Transverse colon (tissue), 4 donors: ENCODE data around the gene VPS41. TPM values are rescaled to one million over a fixed set of nuclear protein-coding genes. Genes with fewer than 3 reads are reported as not detected.

Experiments
- DNase-seq: peaks from one replicate; pipeline ENCODE4 v3.0.0-alpha.2; 2019
- H3K27ac ChIP-seq, 4 donors: fragments of 200-600 bp; sonication (generic); 2 replicates each; pipeline ENCODE4 v1.5.1; 2016 to 2018; ENCODE audit warnings: inconsistent platforms in 4 of 4
- H3K27me3 ChIP-seq: fragments of 200-600 bp; sonication (generic); 2 replicates; pipeline ENCODE4 v1.5.1; 2017; ENCODE audit warnings: inconsistent platforms
- H3K36me3 ChIP-seq, 4 donors: fragments of 200-600 bp; sonication (generic); 2 replicates each; pipeline ENCODE4 v1.5.1; 2017 to 2019; ENCODE audit warnings: inconsistent platforms in 4 of 4
- H3K4me1 ChIP-seq, 4 donors: fragments of 200-600 bp; sonication (generic); 2 replicates each; pipeline ENCODE4 v1.5.1; 2017 to 2020; ENCODE audit warnings: inconsistent platforms in 4 of 4
- H3K4me3 ChIP-seq, 4 donors: fragments of 200-600 bp; sonication (generic); 1 replicate in 1 of 4; 2 replicates in 3 of 4; pipeline versions ENCODE4 v1.5.1 to v1.6.1; 2017 to 2019; ENCODE audit warnings: inconsistent platforms in 4 of 4
- H3K9me3 ChIP-seq, 2 donors: fragments of 200-600 bp; sonication (generic); 2 replicates each; pipeline ENCODE4 v1.5.1; 2017 to 2019; ENCODE audit warnings: inconsistent platforms in 2 of 2
- CTCF ChIP-seq, 5 experiments: fragments of 200-600 bp in 3 of 5; fragments of 450-650 bp in 2 of 5; sonication (generic) in 3 of 5; IDR thresholded peaks; 1 replicate in 2 of 5; 2 replicates in 3 of 5; pipeline ENCODE4 v1.5.1; 2016 to 2017; ENCODE audit warnings: antibody characterized with exemption in 5 of 5, inconsistent platforms in 3 of 5, mild to moderate bottlenecking in 2 of 5, moderate library complexity in 1 of 5
- EP300 ChIP-seq: sonication (generic); formaldehyde crosslinking; IDR thresholded peaks from one replicate; pipeline ENCODE4 v1.6.1; 2017; ENCODE audit warnings: antibody characterized with exemption, low read depth
- POLR2A ChIP-seq: fragments of 450-650 bp; IDR thresholded peaks from one replicate; pipeline ENCODE4 v1.6.1; 2016; ENCODE audit warnings: antibody characterized with exemption, mild to moderate bottlenecking, moderate library complexity
- POLR2AphosphoS5 ChIP-seq, 3 donors: sonication (generic); formaldehyde crosslinking; IDR thresholded peaks; one replicate each; pipeline ENCODE4 v1.6.1; 2016; ENCODE audit warnings: antibody characterized with exemption in 3 of 3
- WGBS, 2 donors: methylation state at CpG; one replicate each; pipeline ENCODE4 v1.1.5; 2018; ENCODE audit warnings: low coverage in 1 of 2; 5-methylcytosine and 5-hydroxymethylcytosine counted together
- in situ Hi-C, 4 donors: fragments of 200-750 bp; cut with MboI; loops; one replicate each; pipeline versions ENCODE4 v1.15.0 to v1.15.1; 2017; ENCODE audit warnings: low sequenced_read_pairs in 3 of 4, low pct_ligation_motif_present in 1 of 4, low pct_unique_long_range_greater_than_20kb in 1 of 4
- intact Hi-C: fragments of 100-400 bp; cut with DNase I; formaldehyde crosslinking; loops from one replicate; pipeline ENCODE4 v1.15.1; 2023; ENCODE audit warnings: low total_unique reads
- total RNA-seq, 4 donors: library from RNA; depleted of rRNA; stranded (reverse); fragments of >200 nt; gene quantifications; one replicate each; pipeline ENCODE4 v1.1.0, GENCODE V29; 2016

The VPS41 gene
- total RNA-seq, 4 donors from 2014 or later, result 26.9 to 35.1 (median 29.2) TPM

DNA sequence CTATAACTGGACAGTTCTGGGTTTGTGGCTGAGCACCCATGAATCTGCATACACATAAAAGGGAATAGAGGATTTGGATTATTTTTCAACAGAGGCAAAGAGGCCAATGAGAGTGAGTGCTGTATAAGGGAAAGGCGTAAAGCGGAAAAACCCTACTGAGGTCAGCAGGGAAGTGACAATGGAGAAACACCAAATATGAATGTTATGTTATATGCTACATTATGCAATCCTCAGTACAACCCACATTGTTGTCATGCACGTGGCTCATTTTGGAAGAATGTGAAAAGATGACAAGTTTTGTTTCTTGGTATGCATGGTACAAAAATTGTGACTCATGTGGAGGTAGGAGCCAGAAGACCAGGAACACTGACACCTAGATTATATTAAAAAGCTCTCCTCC lies 164.2 kb downstream of the VPS41 start:
- Histone ChIP-seq H3K4me3 (no peak overlapping the region), H3K4me1 (no peaks in the 10 kb centered on the region), H3K9me3 (no peaks in the 10 kb centered on the region), H3K36me3 (peaks cover 0 to 23% (median 4%) of the 10 kb centered on the region in 4 donors), H3K27me3 (no peaks in the 10 kb centered on the region), H3K27ac (no peak overlapping the region)
- no peak for TF ChIP-seq POLR2A
- no peak for TF ChIP-seq POLR2AphosphoS5 (IDR thresholded peaks at IDR 0.05)
- TF ChIP-seq EP300, result no peak
- TF ChIP-seq CTCF (IDR thresholded peaks at IDR 0.05), result no peak
- DNase-seq, result no peak
- intact Hi-C loops (no loop called here), in situ Hi-C loops (no loop called here)
- 88 to 89% methylated on average over 2 to 3 of the region's 3 CpGs for WGBS, 2 donors

GRCh38 chr7:38743899-38744298 lies 165.1 kb downstream of the VPS41 start:
- Histone ChIP-seq H3K27ac (no peak overlapping the region), H3K36me3 (peaks cover 0 to 23% (median 4%) of the 10 kb centered on the region in 4 donors), H3K27me3 (no peaks in the 10 kb centered on the region), H3K4me3 (no peak overlapping the region), H3K4me1 (no peaks in the 10 kb centered on the region), H3K9me3 (no peaks in the 10 kb centered on the region)
- intact Hi-C loops, result no loop called here
- no peak for DNase-seq
- in situ Hi-C loops, result no loop called here
- WGBS, 2 donors, result 60 to 72% methylated on average over 1 of the region's 1 CpG
- TF ChIP-seq CTCF (IDR thresholded peaks at IDR 0.05) (no peak), POLR2AphosphoS5 (IDR thresholded peaks at IDR 0.05) (no peak), POLR2A (no peak), EP300 (no peak)

- in situ Hi-C loops, result no loop called here
- no peak for DNase-seq
- WGBS, 2 donors, result 81 to 90% methylated on average over 4 of the region's 4 CpGs
- Histone ChIP-seq H3K4me1 (no peaks in the 10 kb centered on the region), H3K27me3 (no peaks in the 10 kb centered on the region), H3K4me3 (no peak overlapping the region), H3K36me3 (peaks cover 0 to 18% (median 3%) of the 10 kb centered on the region in 4 donors), H3K27ac (no peak overlapping the region), H3K9me3 (no peaks in the 10 kb centered on the region)
- intact Hi-C loops, result no loop called here
- TF ChIP-seq POLR2A (no peak), POLR2AphosphoS5 (IDR thresholded peaks at IDR 0.05) (no peak), EP300 (no peak)
These were observed 168.9 kb downstream of the VPS41 start for GRCh38 chr7:38740041-38740440.

DNA sequence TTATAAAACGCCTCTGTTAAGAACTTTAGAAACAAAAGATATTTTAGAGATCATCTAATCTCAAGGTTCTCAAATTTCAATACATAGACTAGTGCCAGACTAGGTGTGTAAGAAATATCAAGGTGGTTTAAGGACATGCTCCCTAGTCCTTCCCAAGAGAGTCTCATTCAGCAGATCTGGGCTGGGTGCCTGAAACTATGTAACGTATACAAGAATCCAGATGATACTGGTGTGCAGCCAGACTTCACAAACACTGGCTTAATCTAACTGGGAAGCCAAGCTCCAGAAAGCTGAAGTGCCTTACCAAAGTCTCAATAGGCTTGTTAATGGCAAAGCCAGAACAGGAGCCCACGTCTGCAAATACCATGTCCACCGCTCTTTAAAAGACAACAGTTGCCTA lies 172.9 kb downstream of the VPS41 start:
- in situ Hi-C loops (no loop called here), intact Hi-C loops (no loop called here)
- Histone ChIP-seq H3K9me3 (no peaks in the 10 kb centered on the region), H3K27ac (no peak overlapping the region), H3K36me3 (peaks cover 0 to 5% (median 1%) of the 10 kb centered on the region in 4 donors), H3K4me3 (no peak overlapping the region), H3K4me1 (no peaks in the 10 kb centered on the region), H3K27me3 (no peaks in the 10 kb centered on the region)
- TF ChIP-seq CTCF (IDR thresholded peaks at IDR 0.05) (no peak), EP300 (no peak), POLR2AphosphoS5 (IDR thresholded peaks at IDR 0.05) (no peak), POLR2A (no peak)
- DNase-seq, result no peak
- 77 to 90% methylated on average over 4 of the region's 4 CpGs for WGBS, 2 donors

GRCh38 chr7:38731215-38731614 lies 177.8 kb downstream of the VPS41 start:
- Histone ChIP-seq H3K9me3 (no peaks in the 10 kb centered on the region), H3K27ac (no peak overlapping the region), H3K4me3 (no peak overlapping the region), H3K27me3 (no peaks in the 10 kb centered on the region), H3K36me3 (peaks cover 0 to 8% (median 2%) of the 10 kb centered on the region in 4 donors), H3K4me1 (no peaks in the 10 kb centered on the region)
- intact Hi-C loops (no loop called here), in situ Hi-C loops (no loop called here)
- 95 to 97% methylated on average over 2 of the region's 2 CpGs for WGBS, 2 donors
- DNase-seq, result no peak
- TF ChIP-seq CTCF (IDR thresholded peaks at IDR 0.05) (no peak), EP300 (no peak), POLR2AphosphoS5 (IDR thresholded peaks at IDR 0.05) (no peak), POLR2A (no peak)
